Suprapubic skin (tissue), 4 donors: ENCODE results near the gene CETN1. TPM values are rescaled to one million over a fixed set of nuclear protein-coding genes. Genes with fewer than 3 reads are reported as not detected.

Experiments used
- DNase-seq, 2 donors: peaks; one replicate each; pipeline ENCODE4 v3.0.0-alpha.2; 2019; ENCODE audit warnings: low spot score in 2 of 2
- H3K27ac ChIP-seq: fragments of 200-600 bp; sonication (generic); one replicate; pipeline ENCODE4 v1.5.1; 2019
- H3K27me3 ChIP-seq: fragments of 200-600 bp; sonication (generic); one replicate; pipeline ENCODE4 v1.5.1; 2019
- H3K36me3 ChIP-seq: fragments of 200-600 bp; sonication (generic); one replicate; pipeline ENCODE4 v1.5.1; 2019
- H3K4me1 ChIP-seq: fragments of 200-600 bp; sonication (generic); one replicate; pipeline ENCODE4 v1.5.1; 2019
- H3K4me3 ChIP-seq: fragments of 200-600 bp; sonication (generic); one replicate; pipeline ENCODE4 v1.5.1; 2019; ENCODE audit warnings: mild to moderate bottlenecking
- H3K9me3 ChIP-seq: fragments of 200-600 bp; sonication (generic); one replicate; pipeline ENCODE4 v1.5.1; 2019
- EP300 ChIP-seq: sonication (generic); formaldehyde crosslinking; IDR thresholded peaks from one replicate; pipeline ENCODE4 v1.6.1; 2017; ENCODE audit warnings: antibody characterized with exemption
- POLR2A ChIP-seq, 2 donors: fragments of 450-650 bp; IDR thresholded peaks; one replicate each; pipeline ENCODE4 v1.6.1; 2017; ENCODE audit warnings: antibody characterized with exemption in 2 of 2, mild to moderate bottlenecking in 2 of 2, moderate library complexity in 2 of 2
- POLR2AphosphoS5 ChIP-seq, 3 donors: sonication (generic); formaldehyde crosslinking; IDR thresholded peaks; one replicate each; pipeline ENCODE4 v1.6.1; 2017; ENCODE audit warnings: antibody characterized with exemption in 3 of 3
- WGBS: methylation state at CpG from one replicate; pipeline ENCODE4 v1.1.5; 2018; 5-methylcytosine and 5-hydroxymethylcytosine counted together
- total RNA-seq, 4 donors: library from RNA; depleted of rRNA; stranded (reverse); fragments of >200 nt; gene quantifications; one replicate each; pipeline ENCODE4 v1.1.0, GENCODE V29; 2016
- TF ChIP-seq, protein P1 (sequence below), 2 donors: fragments of 200-600 bp in 1 of 2; fragments of 450-650 bp in 1 of 2; sonication (generic) in 1 of 2; IDR thresholded peaks; one replicate each; pipeline ENCODE4 v1.5.1; 2016 to 2019; ENCODE audit warnings: antibody characterized with exemption in 2 of 2, mild to moderate bottlenecking in 1 of 2, moderate library complexity in 1 of 2

The CETN1 gene
- total RNA-seq, 4 donors from 2014 or later, result not detected

- DNase-seq, result no peak
- 88% methylated on average over 9 of the region's 9 CpGs for WGBS
- H3K36me3 ChIP-seq, result no peaks in the 10 kb centered on the region
- TF ChIP-seq EP300, result no peak
- no peak for TF ChIP-seq POLR2AphosphoS5 (IDR thresholded peaks at IDR 0.05)
- TF ChIP-seq, protein P1, sequence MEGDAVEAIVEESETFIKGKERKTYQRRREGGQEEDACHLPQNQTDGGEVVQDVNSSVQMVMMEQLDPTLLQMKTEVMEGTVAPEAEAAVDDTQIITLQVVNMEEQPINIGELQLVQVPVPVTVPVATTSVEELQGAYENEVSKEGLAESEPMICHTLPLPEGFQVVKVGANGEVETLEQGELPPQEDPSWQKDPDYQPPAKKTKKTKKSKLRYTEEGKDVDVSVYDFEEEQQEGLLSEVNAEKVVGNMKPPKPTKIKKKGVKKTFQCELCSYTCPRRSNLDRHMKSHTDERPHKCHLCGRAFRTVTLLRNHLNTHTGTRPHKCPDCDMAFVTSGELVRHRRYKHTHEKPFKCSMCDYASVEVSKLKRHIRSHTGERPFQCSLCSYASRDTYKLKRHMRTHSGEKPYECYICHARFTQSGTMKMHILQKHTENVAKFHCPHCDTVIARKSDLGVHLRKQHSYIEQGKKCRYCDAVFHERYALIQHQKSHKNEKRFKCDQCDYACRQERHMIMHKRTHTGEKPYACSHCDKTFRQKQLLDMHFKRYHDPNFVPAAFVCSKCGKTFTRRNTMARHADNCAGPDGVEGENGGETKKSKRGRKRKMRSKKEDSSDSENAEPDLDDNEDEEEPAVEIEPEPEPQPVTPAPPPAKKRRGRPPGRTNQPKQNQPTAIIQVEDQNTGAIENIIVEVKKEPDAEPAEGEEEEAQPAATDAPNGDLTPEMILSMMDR (IDR thresholded peaks at IDR 0.05), result no peak
- TF ChIP-seq POLR2A (IDR thresholded peaks at IDR 0.05), result no peak
- no peaks in the 10 kb centered on the region for H3K4me1 ChIP-seq
- H3K27me3 ChIP-seq, result no peaks in the 10 kb centered on the region
- no peak overlapping the region for H3K27ac ChIP-seq
- no peak overlapping the region for H3K4me3 ChIP-seq
- H3K9me3 ChIP-seq, result no peaks in the 10 kb centered on the region
Observed at GRCh38 chr18:572091-572830, 7.9 kb upstream of the CETN1 start.

- H3K27ac ChIP-seq, result no peak overlapping the region
- DNase-seq, result no peak
- H3K4me3 ChIP-seq, result no peak overlapping the region
- TF ChIP-seq EP300 (no peak), POLR2A (IDR thresholded peaks at IDR 0.05) (no peak), POLR2AphosphoS5 (IDR thresholded peaks at IDR 0.05) (no peak)
- TF ChIP-seq, protein P1 (IDR thresholded peaks at IDR 0.05), result no peak
- no peaks in the 10 kb centered on the region for H3K36me3 ChIP-seq
- H3K9me3 ChIP-seq, result no peaks in the 10 kb centered on the region
- H3K27me3 ChIP-seq, result no peaks in the 10 kb centered on the region
- no peaks in the 10 kb centered on the region for H3K4me1 ChIP-seq
Observed at GRCh38 chr18:572831-573289, 7.3 kb upstream of the CETN1 start.

DNA sequence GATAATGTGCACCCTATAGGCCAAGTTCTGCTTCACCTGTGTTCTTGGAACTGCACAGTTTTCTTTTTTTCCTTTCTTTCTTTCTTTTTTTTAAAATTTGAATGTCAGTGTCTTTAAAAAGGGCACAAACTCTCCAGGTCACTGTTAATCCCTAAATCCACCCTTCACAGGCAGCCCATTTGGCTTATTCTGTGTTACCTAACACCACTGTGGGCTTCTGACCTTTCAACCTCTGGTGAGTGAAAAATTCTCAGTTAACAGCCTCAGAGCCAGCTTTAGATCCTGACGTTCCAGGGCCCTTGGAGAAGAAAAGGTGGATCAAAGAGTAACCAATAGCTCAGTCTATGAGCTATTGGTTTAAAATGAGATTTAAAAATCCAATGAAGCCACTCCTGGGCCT, 6.8 kb upstream of the CETN1 start:
- no peak overlapping the region for H3K4me3 ChIP-seq
- WGBS, result 79% methylated on average over 1 of the region's 1 CpG
- no peak for DNase-seq
- TF ChIP-seq POLR2A (IDR thresholded peaks at IDR 0.05) (no peak), POLR2AphosphoS5 (IDR thresholded peaks at IDR 0.05) (no peak), EP300 (no peak)
- TF ChIP-seq, protein P1 (IDR thresholded peaks at IDR 0.05), result no peak
- no peaks in the 10 kb centered on the region for H3K9me3 ChIP-seq
- no peak overlapping the region for H3K27ac ChIP-seq
- no peaks in the 10 kb centered on the region for H3K4me1 ChIP-seq
- no peaks in the 10 kb centered on the region for H3K27me3 ChIP-seq
- H3K36me3 ChIP-seq, result no peaks in the 10 kb centered on the region

DNA sequence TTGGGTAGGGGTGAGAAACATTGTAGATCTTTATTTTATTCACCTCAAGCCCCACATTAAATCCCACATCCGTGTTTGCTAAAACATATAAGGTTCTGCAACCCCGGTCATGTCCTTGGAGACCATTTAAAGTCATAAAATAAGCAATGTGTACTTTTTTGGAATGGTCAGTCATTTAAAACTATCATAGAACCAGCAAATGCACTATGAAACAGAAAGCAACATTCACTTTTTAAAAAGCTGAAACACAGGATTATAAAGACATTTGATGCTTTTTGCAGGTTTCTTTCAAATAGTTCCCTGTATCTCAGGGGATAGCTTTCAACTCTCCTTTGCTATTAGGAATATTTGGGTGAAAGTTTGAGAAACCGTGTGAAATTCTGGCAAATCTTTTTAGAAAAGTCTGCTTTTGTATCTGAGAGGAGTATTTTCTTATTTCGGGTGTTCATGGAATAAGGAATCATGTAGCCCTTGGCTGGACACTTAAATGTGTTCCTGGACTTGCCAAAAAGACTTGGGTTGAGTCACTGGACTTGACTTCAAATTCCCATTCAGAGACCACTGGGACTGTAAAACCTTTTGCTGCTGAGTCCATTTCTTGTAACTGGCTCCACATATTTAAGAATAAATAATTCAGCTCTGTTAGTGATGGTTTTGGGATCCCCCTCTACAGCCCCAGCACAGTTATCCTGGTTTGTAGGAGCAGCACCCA, 5.9 kb upstream of the CETN1 start:
- DNase-seq, result no peak
- 69% methylated on average over 4 of the region's 4 CpGs for WGBS
- H3K4me3 ChIP-seq, result no peak overlapping the region
- no peaks in the 10 kb centered on the region for H3K4me1 ChIP-seq
- no peaks in the 10 kb centered on the region for H3K27me3 ChIP-seq
- H3K27ac ChIP-seq, result no peak overlapping the region
- no peak for TF ChIP-seq POLR2AphosphoS5 (IDR thresholded peaks at IDR 0.05)
- TF ChIP-seq, protein P1 (IDR thresholded peaks at IDR 0.05), result no peak
- no peak for TF ChIP-seq POLR2A (IDR thresholded peaks at IDR 0.05)
- no peak for TF ChIP-seq EP300
- H3K9me3 ChIP-seq, result no peaks in the 10 kb centered on the region
- H3K36me3 ChIP-seq, result no peaks in the 10 kb centered on the region
